Endothelial cell of umbilical vein (primary cell): ENCODE results near the gene CACNG5. TPM values are rescaled to one million over a fixed set of nuclear protein-coding genes. Genes with fewer than 3 reads are reported as not detected.

ENCODE experiments used
- BruUV-seq: library from RNA; stranded (reverse); fragments of 400-500 nt; replicated peaks from 2 replicates; lab custom pipeline; 2021; lab: Mats Ljungman, UMichigan
- CTCF ChIA-PET: fragments of 300-600, 350-600 bp; sonication (Branson Sonifier 250); formaldehyde crosslinking; loops from one replicate; lab custom pipeline; 2021; ENCODE audit warnings: antibody characterized with exemption, inconsistent platforms; lab: Charles Lee
- POLR2A ChIA-PET: fragments of 300-600, 350-600 bp; sonication (Branson Sonifier 250); formaldehyde crosslinking; loops from one replicate; lab custom pipeline; 2021; ENCODE audit warnings: antibody characterized with exemption, inconsistent platforms; lab: Charles Lee
- DNase-seq: peaks from one replicate; pipeline ENCODE4 v3.0.0-alpha.2; 2011; ENCODE audit warnings: low read depth, low spot score
- FAIRE-seq: peaks from 2 replicates; lab custom pipeline; 2011; peaks lifted over from hg19 to GRCh38; lab: Jason Lieb, UNC
- H2AFZ ChIP-seq: 2 replicates; pipeline ENCODE4 v1.6.0; 2012; ENCODE audit warnings: low read depth, low read length, control low read depth, inconsistent platforms
- H3K27ac ChIP-seq: 2 replicates; pipeline ENCODE4 v1.5.1; 2011; ENCODE audit warnings: low read depth, mild to moderate bottlenecking, control low read depth, low read length, moderate library complexity; ENCODE audit not compliant: insufficient read depth
- H3K27me3 ChIP-seq, 2 experiments: 2 replicates each; pipeline versions ENCODE4 v1.6.0 to v1.6.1; 2011; ENCODE audit warnings: low read length in 2 of 2, mixed read lengths in 1 of 2; ENCODE audit not compliant: control insufficient read depth in 2 of 2, insufficient read depth in 2 of 2
- H3K36me3 ChIP-seq, 2 experiments: 2 replicates in 1 of 2; 3 replicates in 1 of 2; pipeline ENCODE4 v1.5.1; 2011; ENCODE audit warnings: low read length in 2 of 2, mild to moderate bottlenecking in 1 of 2, moderate library complexity in 1 of 2; ENCODE audit not compliant: control insufficient read depth in 2 of 2, insufficient read depth in 2 of 2; ENCODE audit errors: extremely low read depth in 1 of 2
- H3K4me1 ChIP-seq: 3 replicates; pipeline ENCODE4 v1.5.1; 2011; ENCODE audit warnings: mild to moderate bottlenecking, low read length; ENCODE audit not compliant: control insufficient read depth, insufficient read depth; ENCODE audit errors: extremely low read depth
- H3K4me2 ChIP-seq: 2 replicates; pipeline ENCODE4 v1.6.1; 2011; ENCODE audit warnings: low read length, control low read depth, mixed read lengths; ENCODE audit not compliant: insufficient read depth
- H3K4me3 ChIP-seq, 3 experiments: fragments of 200-600 bp in 1 of 3; sonication (generic), shearing (Covaris generic) in 1 of 3; replicated peaks in 1 of 3; 2 replicates each; pipeline ENCODE4 v1.5.1; 2011 to 2016; ENCODE audit warnings: control low read depth in 3 of 3, low read length in 3 of 3, mild to moderate bottlenecking in 2 of 3, inconsistent platforms in 1 of 3, low read depth in 1 of 3, moderate library complexity in 1 of 3; ENCODE audit not compliant: insufficient read depth in 1 of 3
- H3K79me2 ChIP-seq: 2 replicates; pipeline ENCODE4 v1.6.0; 2012; ENCODE audit warnings: low read length, inconsistent platforms; ENCODE audit not compliant: control insufficient read depth, insufficient read depth
- H3K9ac ChIP-seq: replicated peaks from 2 replicates; pipeline ENCODE3; 2011; ENCODE audit warnings: low read length, control low read depth; ENCODE audit not compliant: insufficient read depth; ENCODE audit errors: extremely low read depth
- H3K9me1 ChIP-seq: replicated peaks from 3 replicates; pipeline ENCODE4 v1.6.0; 2011; ENCODE audit warnings: mild to moderate bottlenecking, low read length; ENCODE audit not compliant: control insufficient read depth, insufficient read depth; ENCODE audit errors: extremely low read depth
- H3K9me3 ChIP-seq: replicated peaks from 2 replicates; pipeline ENCODE4 v1.5.1; 2012; ENCODE audit warnings: low read length, inconsistent platforms; ENCODE audit not compliant: control insufficient read depth, insufficient read depth
- H4K20me1 ChIP-seq: replicated peaks from 2 replicates; pipeline ENCODE3; 2011; ENCODE audit warnings: mild to moderate bottlenecking, low read length; ENCODE audit not compliant: control insufficient read depth, insufficient read depth; ENCODE audit errors: extremely low read depth
- CTCF ChIP-seq, 2 donors: IDR thresholded peaks; 1 replicate in 1 of 2; 2 replicates in 1 of 2; pipeline ENCODE4 v1.5.1; 2011; ENCODE audit warnings: low read length in 2 of 2, mild to moderate bottlenecking in 2 of 2, moderate library complexity in 2 of 2, control low read depth in 1 of 2, inconsistent platforms in 1 of 2, low read depth in 1 of 2; ENCODE audit not compliant: insufficient read depth in 1 of 2; ENCODE audit errors: extremely low read depth in 1 of 2
- FOS ChIP-seq: IDR thresholded peaks from 2 replicates; pipeline ENCODE4 v1.6.1; 2011; ENCODE audit warnings: mild to moderate bottlenecking, low read length, moderate library complexity, borderline replicate concordance; ENCODE audit not compliant: insufficient read depth
- GATA2 ChIP-seq: IDR thresholded peaks from 2 replicates; pipeline ENCODE4 v1.7.0; 2011; ENCODE audit warnings: low read depth, mild to moderate bottlenecking, moderate library complexity, mixed read lengths, low read length; ENCODE audit not compliant: insufficient read length, insufficient read depth
- JUN ChIP-seq: IDR thresholded peaks from 2 replicates; pipeline ENCODE4 v1.6.1; 2011; ENCODE audit warnings: borderline replicate concordance, low read depth; ENCODE audit not compliant: insufficient read length, insufficient read depth
- MAX ChIP-seq: IDR thresholded peaks from 2 replicates; pipeline ENCODE4 v1.6.1; 2011; ENCODE audit not compliant: insufficient read depth, insufficient read length
- MYC ChIP-seq: IDR thresholded peaks from one replicate; pipeline ENCODE4 v1.6.1; 2011; ENCODE audit warnings: mild to moderate bottlenecking, low read depth, low read length
- POLR2A ChIP-seq: IDR thresholded peaks from 2 replicates; pipeline ENCODE4 v1.6.1; 2012; ENCODE audit warnings: low read depth, mild to moderate bottlenecking, control low read depth, low read length
- POLR2AphosphoS5 ChIP-seq: IDR thresholded peaks from 2 replicates; pipeline ENCODE4 v1.6.1; 2012; ENCODE audit warnings: low read depth, mild to moderate bottlenecking, control low read depth, low read length, moderate library complexity; ENCODE audit not compliant: insufficient read depth
- dilution Hi-C: fragments of 300-500 bp; cut with MboI; formaldehyde crosslinking; loops from one replicate; pipeline ENCODE4 v1.15.0; 2019; ENCODE audit warnings: low sequenced_read_pairs; ENCODE audit not compliant: extremely low pct_ligation_motif_present
- intact Hi-C: fragments of 100-400 bp; cut with micrococcal nuclease; formaldehyde crosslinking; loops from one replicate; pipeline ENCODE4 v1.10.0; 2022
- polyA plus RNA-seq, 4 experiments: library from polyadenylated mRNA; depleted of rRNA in 3 of 4; stranded (reverse) in 3 of 4; unstranded in 1 of 4; fragments of >200 nt; gene quantifications; 2 replicates each; pipeline versions ENCODE4 v1.2.1 to v1.2.3, GENCODE V29; 2011 to 2012; ENCODE audit warnings: missing spikeins in 1 of 4
- total RNA-seq: library from RNA; stranded (reverse); gene quantifications from 2 replicates; pipeline ENCODE4 v1.2.3, GENCODE V29; 2021

Gene CACNG5
- total and polyA plus RNA-seq, 2 donors (not counting 3 experiments of a cell fraction or from before 2014, with no cell fraction given): not detected

DNA sequence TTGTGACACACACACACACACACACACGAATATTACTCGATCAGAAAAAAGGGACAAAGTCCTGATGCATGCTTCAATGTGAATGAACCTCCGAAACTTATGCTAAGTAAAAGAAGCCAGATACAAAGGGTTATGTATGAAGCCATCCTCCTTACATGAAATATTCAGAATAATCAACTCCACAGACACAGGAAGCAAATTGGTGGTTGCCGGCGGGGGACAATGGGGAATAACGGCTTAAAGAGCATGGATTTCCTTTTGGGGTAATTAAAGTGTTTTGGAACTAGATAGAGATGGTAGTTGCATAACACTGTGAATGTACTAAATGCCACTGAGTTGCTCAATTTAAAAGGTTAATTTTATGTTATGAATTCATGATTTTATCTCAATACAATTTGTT, 8.1 kb upstream of the CACNG5 start:
- Histone ChIP-seq H2AFZ (no peak overlapping the region), H3K9me3 (no peaks in the 10 kb centered on the region), H3K27ac (no peak overlapping the region), H3K4me3 (no peak overlapping the region), H4K20me1 (no peaks in the 10 kb centered on the region), H3K27me3 (peaks cover 0 to 10% of the 10 kb centered on the region in 2 experiments), H3K4me2 (no peak overlapping the region), H3K4me1 (no peaks in the 10 kb centered on the region), H3K9ac (no peak overlapping the region), H3K79me2 (no peaks in the 10 kb centered on the region), H3K36me3 (no peaks in the 10 kb centered on the region), H3K9me1 (no peaks in the 10 kb centered on the region)
- ChIA-PET CTCF (no interaction called here), POLR2A (no interaction called here)
- TF ChIP-seq MAX: no peak
- no peak for TF ChIP-seq POLR2AphosphoS5
- TF ChIP-seq FOS: no peak
- TF ChIP-seq GATA2: no peak
- no peak for TF ChIP-seq POLR2A
- no peak for TF ChIP-seq CTCF (IDR thresholded peaks at IDR 0.05; ENCODE audit: extremely low read depth in 1 of 2, insufficient read depth in 1 of 2, low read depth in 1 of 2, low read length in 2 of 2)
- TF ChIP-seq JUN: no peak
- TF ChIP-seq MYC: no peak
- no TSS peak for BruUV-seq
- intact Hi-C loops (no loop called here), dilution Hi-C loops (no loop called here)
- DNase-seq: no peak
- FAIRE-seq: no peak
